ENCODE measurements around the gene PRICKLE3.

Gene PRICKLE3

GRCh38 chrX:49206543-49206942 is 20.4 kb upstream of the PRICKLE3 start:
- no peak for DNase-seq (ENCODE audit: low read depth in 2 of 2, low spot score in 1 of 2)

- no peak for DNase-seq (ENCODE audit: low read depth in 2 of 2, low spot score in 1 of 2)
Measured at GRCh38 chrX:49205443-49205842, 19.3 kb upstream of the PRICKLE3 start.

GRCh38 chrX:49204709-49205108 is 18.5 kb upstream of the PRICKLE3 start:
- DNase-seq (ENCODE audit: low read depth in 2 of 2, low spot score in 1 of 2), result no peak

GRCh38 chrX:49204017-49204416 is 17.8 kb upstream of the PRICKLE3 start:
- DNase-seq (ENCODE audit: low read depth in 2 of 2, low spot score in 1 of 2), result no peak

GRCh38 chrX:49203536-49203935 is 17.4 kb upstream of the PRICKLE3 start:
- no peak for DNase-seq (ENCODE audit: low read depth in 2 of 2, low spot score in 1 of 2)

GRCh38 chrX:49202022-49202421 is 15.8 kb upstream of the PRICKLE3 start:
- no peak for DNase-seq (ENCODE audit: low read depth in 2 of 2, low spot score in 1 of 2)

GRCh38 chrX:49199906-49200771 is 14.0 kb upstream of the PRICKLE3 start, which contains the start of gene SYP:
TSS of gene SYP (minus strand) at chrX:49200193. CDS start at chrX:49200186, 7 bp downstream.
- DNase-seq (ENCODE audit: low read depth in 2 of 2, low spot score in 1 of 2), result peak; percentile 66 to 76

- no peak for DNase-seq (ENCODE audit: low read depth in 2 of 2, low spot score in 1 of 2)
Measured at GRCh38 chrX:49199315-49199595, 13.1 kb upstream of the PRICKLE3 start.

- no peak for DNase-seq (ENCODE audit: low read depth in 2 of 2, low spot score in 1 of 2)
Measured at GRCh38 chrX:49198540-49199314, 12.6 kb upstream of the PRICKLE3 start.

GRCh38 chrX:49197543-49198087 is 11.4 kb upstream of the PRICKLE3 start:
- no peak for DNase-seq (ENCODE audit: low read depth in 2 of 2, low spot score in 1 of 2)

- DNase-seq (ENCODE audit: low read depth in 2 of 2, low spot score in 1 of 2), result no peak
Measured at GRCh38 chrX:49193542-49193964, 7.4 kb upstream of the PRICKLE3 start.

- no peak for DNase-seq (ENCODE audit: low read depth in 2 of 2, low spot score in 1 of 2)
Measured at GRCh38 chrX:49192722-49193328, 6.7 kb upstream of the PRICKLE3 start.

GRCh38 chrX:49191574-49192011 is 5.4 kb upstream of the PRICKLE3 start:
- no peak for DNase-seq (ENCODE audit: low read depth in 2 of 2, low spot score in 1 of 2)

GRCh38 chrX:49190821-49191573 is 4.8 kb upstream of the PRICKLE3 start:
- DNase-seq (ENCODE audit: low read depth in 2 of 2, low spot score in 1 of 2), result peak; percentile 44 to 68

GRCh38 chrX:49189606-49190005 is 3.4 kb upstream of the PRICKLE3 start:
- no peak for DNase-seq (ENCODE audit: low read depth in 2 of 2, low spot score in 1 of 2)

- no peak for DNase-seq (ENCODE audit: low read depth in 2 of 2, low spot score in 1 of 2)
Measured at GRCh38 chrX:49188468-49189076, 2.4 kb upstream of the PRICKLE3 start.

GRCh38 chrX:49187526-49187925 is 1.4 kb upstream of the PRICKLE3 start:
- DNase-seq (ENCODE audit: low read depth in 2 of 2, low spot score in 1 of 2), result no peak

GRCh38 chrX:49187028-49187394 is 838 bp upstream of the PRICKLE3 start:
- no peak for DNase-seq (ENCODE audit: low read depth in 2 of 2, low spot score in 1 of 2)

- DNase-seq (ENCODE audit: low read depth in 2 of 2, low spot score in 1 of 2), result no peak
Measured at GRCh38 chrX:49184294-49185281, 1.6 kb downstream of the PRICKLE3 start.

Data from stimulated activated CD8-positive, alpha-beta memory T cell treated with anti-CD3 and anti-CD28 coated beads, Interleukin-4, amount 100 ng/mL, for 1 hour (primary cell).